PC-9 (cell line): ENCODE results near the gene NHLRC4. TPM values are rescaled to one million over a fixed set of nuclear protein-coding genes. Genes with fewer than 3 reads are reported as not detected.

ENCODE experiments used
- BruUV-seq: library from RNA; stranded (reverse); fragments of 400-500 nt; replicated peaks from 2 replicates; lab custom pipeline; 2021; lab: Mats Ljungman, UMichigan
- CTCF ChIA-PET: fragments of 300-600 bp; sonication (Branson Sonifier 250); formaldehyde crosslinking; loops from one replicate; lab custom pipeline; 2022; ENCODE audit warnings: antibody characterized with exemption; lab: Charles Lee
- POLR2A ChIA-PET: fragments of 300-600 bp; sonication (Branson Sonifier 250); formaldehyde crosslinking; loops from one replicate; lab custom pipeline; 2022; ENCODE audit warnings: antibody characterized with exemption; ENCODE audit not compliant: unreplicated experiment; lab: Charles Lee
- DNase-seq, 2 experiments: peaks; one replicate each; pipeline versions ENCODE4 v3.0.0 to v3.0.0-alpha.2; 2015 to 2022; ENCODE audit warnings: mixed read lengths in 1 of 2
- H2AFZ ChIP-seq: fragments of 200-600 bp; sonication (generic); 2 replicates; pipeline ENCODE4 v1.8.1; 2017; ENCODE audit warnings: antibody characterized with exemption
- H3F3A ChIP-seq: fragments of 200-600 bp; sonication (generic); 2 replicates; pipeline ENCODE4 v1.8.1; 2017; ENCODE audit warnings: antibody characterized with exemption, mild to moderate bottlenecking, low read depth; ENCODE audit not compliant: insufficient read depth
- H3K27ac ChIP-seq: fragments of 200-600 bp; sonication (generic); 2 replicates; pipeline ENCODE4 v1.6.1; 2016; ENCODE audit warnings: mixed run types
- H3K27me3 ChIP-seq: fragments of 200-600 bp; sonication (generic); 2 replicates; pipeline ENCODE4 v1.6.1; 2016; ENCODE audit warnings: low read depth, mixed run types; ENCODE audit not compliant: insufficient read depth
- H3K36me3 ChIP-seq: fragments of 200-600 bp; sonication (generic); 2 replicates; pipeline ENCODE4 v1.6.1; 2016; ENCODE audit warnings: low read depth, mixed run types
- H3K4me1 ChIP-seq: fragments of 200-600 bp; sonication (generic); replicated peaks from 2 replicates; pipeline ENCODE4 v1.6.1; 2016; ENCODE audit warnings: mixed run types; ENCODE audit not compliant: insufficient read depth
- H3K4me2 ChIP-seq: fragments of 200-600 bp; sonication (generic); 2 replicates; pipeline ENCODE4 v1.6.1; 2017; ENCODE audit warnings: mixed run types
- H3K4me3 ChIP-seq: fragments of 200-600 bp; sonication (generic); 2 replicates; pipeline ENCODE4 v1.6.1; 2016; ENCODE audit warnings: mixed run types
- H3K79me2 ChIP-seq: fragments of 200-600 bp; sonication (generic); 2 replicates; pipeline ENCODE4 v1.6.1; 2017; ENCODE audit warnings: low read depth, mixed run types
- H3K9me2 ChIP-seq: fragments of 200-600 bp; sonication (generic); 2 replicates; pipeline ENCODE4 v1.8.1; 2017; ENCODE audit warnings: mild to moderate bottlenecking; ENCODE audit not compliant: insufficient read depth
- H3K9me3 ChIP-seq: fragments of 200-600 bp; sonication (generic); 2 replicates; pipeline ENCODE4 v1.8.1; 2016; ENCODE audit warnings: low read depth; ENCODE audit not compliant: insufficient read depth
- H4K20me1 ChIP-seq: fragments of 200-600 bp; sonication (generic); 2 replicates; pipeline ENCODE4 v1.8.1; 2017; ENCODE audit not compliant: insufficient read depth
- CTCF ChIP-seq: fragments of 200-600 bp; sonication (generic); conservative IDR thresholded peaks from 2 replicates; pipeline ENCODE4 v1.6.1; 2017; ENCODE audit warnings: mixed run types, antibody characterized with exemption, mild to moderate bottlenecking, moderate library complexity
- EZH2 ChIP-seq: fragments of 200-600 bp; sonication (generic); IDR thresholded peaks from 2 replicates; pipeline ENCODE4 v1.8.0; 2017; ENCODE audit warnings: antibody characterized with exemption, low read depth
- intact Hi-C: fragments of 100-400 bp; cut with micrococcal nuclease; formaldehyde crosslinking; loops from one replicate; pipeline ENCODE4 v1.10.0; 2022; ENCODE audit not compliant: unreplicated experiment
- total RNA-seq: library from RNA; stranded (reverse); gene quantifications from 2 replicates; pipeline ENCODE4 v1.2.3, GENCODE V29; 2021

Gene NHLRC4
- total RNA-seq, 1 experiment from 2014 or later: not detected

- ChIA-PET POLR2A (no interaction called here), CTCF (no interaction called here)
- H3K27ac ChIP-seq: no peak overlapping the region
- no peaks in the 10 kb centered on the region for H3K9me3 ChIP-seq
- no peaks in the 10 kb centered on the region for H3F3A ChIP-seq
- H4K20me1 ChIP-seq: peaks cover 48% of the 10 kb centered on the region
- H3K4me2 ChIP-seq: no peak overlapping the region
- no peaks in the 10 kb centered on the region for H3K27me3 ChIP-seq
- H3K36me3 ChIP-seq: no peaks in the 10 kb centered on the region
- intact Hi-C loops: no loop called here
- no peak overlapping the region for H2AFZ ChIP-seq
- H3K4me3 ChIP-seq: no peak overlapping the region
- no TSS peak for BruUV-seq
- H3K9me2 ChIP-seq: no peaks in the 10 kb centered on the region
- DNase-seq: no peak
- peaks cover 41% of the 10 kb centered on the region for H3K79me2 ChIP-seq
- no peaks in the 10 kb centered on the region for H3K4me1 ChIP-seq
- TF ChIP-seq CTCF (no peak), EZH2 (no peak)
Measured at GRCh38 chr16:544517-544916, 22.3 kb upstream of the NHLRC4 start.

GRCh38 chr16:546909-547770, 19.7 kb upstream of the NHLRC4 start:
- Histone ChIP-seq H4K20me1 (peaks cover 35% of the 10 kb centered on the region), H3K79me2 (peaks cover 19% of the 10 kb centered on the region), H3K9me3 (no peaks in the 10 kb centered on the region), H3K36me3 (no peaks in the 10 kb centered on the region), H2AFZ (no peak overlapping the region), H3K4me1 (no peaks in the 10 kb centered on the region), H3K27ac (no peak overlapping the region), H3K9me2 (no peaks in the 10 kb centered on the region), H3F3A (no peaks in the 10 kb centered on the region), H3K27me3 (no peaks in the 10 kb centered on the region), H3K4me3 (no peak overlapping the region), H3K4me2 (no peak overlapping the region)
- POLR2A ChIA-PET: no interaction called here
- CTCF ChIA-PET: no interaction called here
- no peak for DNase-seq
- intact Hi-C loops: no loop called here
- TF ChIP-seq EZH2 (no peak), CTCF (no peak)
- no TSS peak for BruUV-seq

- Histone ChIP-seq H2AFZ (no peak overlapping the region), H4K20me1 (peaks cover 24% of the 10 kb centered on the region), H3K9me2 (no peaks in the 10 kb centered on the region), H3F3A (no peaks in the 10 kb centered on the region), H3K79me2 (peaks cover 6% of the 10 kb centered on the region), H3K4me3 (no peak overlapping the region), H3K27ac (no peak overlapping the region), H3K4me2 (no peak overlapping the region), H3K4me1 (no peaks in the 10 kb centered on the region), H3K9me3 (no peaks in the 10 kb centered on the region), H3K36me3 (no peaks in the 10 kb centered on the region), H3K27me3 (no peaks in the 10 kb centered on the region)
- DNase-seq: no peak
- intact Hi-C loops: no loop called here
- no peak for TF ChIP-seq CTCF
- no peak for TF ChIP-seq EZH2
- CTCF ChIA-PET: no interaction called here
- POLR2A ChIA-PET: no interaction called here
- BruUV-seq: no TSS peak
Measured at GRCh38 chr16:548586-548985, 18.2 kb upstream of the NHLRC4 start.
